ENCODE data around the gene NUDT14.

The NUDT14 gene

GRCh38 chr14:105146976-105147635 is 34.0 kb downstream of the NUDT14 start:
- DNase-seq (ENCODE audit: low spot score): no peak

GRCh38 chr14:105146181-105146975 is 34.7 kb downstream of the NUDT14 start:
- no peak for DNase-seq (ENCODE audit: low spot score)

- no peak for DNase-seq (ENCODE audit: low spot score)
Measured at GRCh38 chr14:105145381-105146180, 35.5 kb downstream of the NUDT14 start.

- DNase-seq (ENCODE audit: low spot score): no peak
Measured at GRCh38 chr14:105144666-105145380, 36.3 kb downstream of the NUDT14 start.

GRCh38 chr14:105144026-105144665 is 37.0 kb downstream of the NUDT14 start:
- no peak for DNase-seq (ENCODE audit: low spot score)

GRCh38 chr14:105143451-105144025 is 37.6 kb downstream of the NUDT14 start:
- no peak for DNase-seq (ENCODE audit: low spot score)

- DNase-seq (ENCODE audit: low spot score): no peak
Measured at GRCh38 chr14:105142651-105143450, 38.3 kb downstream of the NUDT14 start.

- DNase-seq (ENCODE audit: low spot score): no peak
Measured at GRCh38 chr14:105141486-105142281, 39.4 kb downstream of the NUDT14 start.

GRCh38 chr14:105141026-105141425 is 40.1 kb downstream of the NUDT14 start:
- no peak for DNase-seq (ENCODE audit: low spot score)

GRCh38 chr14:105140581-105140980 is 40.5 kb downstream of the NUDT14 start:
- DNase-seq (ENCODE audit: low spot score): no peak

GRCh38 chr14:105139831-105140239 is 41.3 kb downstream of the NUDT14 start:
- no peak for DNase-seq (ENCODE audit: low spot score)

GRCh38 chr14:105139212-105139825 is 41.8 kb downstream of the NUDT14 start:
- DNase-seq (ENCODE audit: low spot score): no peak

- no peak for DNase-seq (ENCODE audit: low spot score)
Measured at GRCh38 chr14:105138551-105139111, 42.5 kb downstream of the NUDT14 start.

GRCh38 chr14:105138021-105138541 is 43.0 kb downstream of the NUDT14 start:
- DNase-seq (ENCODE audit: low spot score): no peak

GRCh38 chr14:105137481-105138020 is 43.6 kb downstream of the NUDT14 start:
- no peak for DNase-seq (ENCODE audit: low spot score)

GRCh38 chr14:105136401-105137322 is 44.5 kb downstream of the NUDT14 start:
- DNase-seq (ENCODE audit: low spot score): no peak
